ENCODE measurements around the gene JAKMIP1.
A peak's percentile ranks its signal among the peaks of the same experiment; 100 is the strongest.

JAKMIP1 gene

GRCh38 chr4:6200922-6201362 lies 593 bp upstream of the JAKMIP1 start:
- no peak for TF ChIP-seq GATA1 (IDR thresholded peaks at IDR 0.05; ENCODE audit: low read depth, low read length)
- TF ChIP-seq POLR2A (IDR thresholded peaks at IDR 0.05; ENCODE audit: low read length), result no peak

GRCh38 chr4:6199422-6199921 lies 877 bp downstream of the JAKMIP1 start:
- DNase-seq, result no peak
- no peak for TF ChIP-seq GATA1 (IDR thresholded peaks at IDR 0.05; ENCODE audit: low read depth, low read length)
- TF ChIP-seq POLR2A (IDR thresholded peaks at IDR 0.05; ENCODE audit: low read length), result no peak

More at GRCh38 chr4:6200922-6201362, 593 bp upstream of the JAKMIP1 start:
- no peak for DNase-seq

DNA sequence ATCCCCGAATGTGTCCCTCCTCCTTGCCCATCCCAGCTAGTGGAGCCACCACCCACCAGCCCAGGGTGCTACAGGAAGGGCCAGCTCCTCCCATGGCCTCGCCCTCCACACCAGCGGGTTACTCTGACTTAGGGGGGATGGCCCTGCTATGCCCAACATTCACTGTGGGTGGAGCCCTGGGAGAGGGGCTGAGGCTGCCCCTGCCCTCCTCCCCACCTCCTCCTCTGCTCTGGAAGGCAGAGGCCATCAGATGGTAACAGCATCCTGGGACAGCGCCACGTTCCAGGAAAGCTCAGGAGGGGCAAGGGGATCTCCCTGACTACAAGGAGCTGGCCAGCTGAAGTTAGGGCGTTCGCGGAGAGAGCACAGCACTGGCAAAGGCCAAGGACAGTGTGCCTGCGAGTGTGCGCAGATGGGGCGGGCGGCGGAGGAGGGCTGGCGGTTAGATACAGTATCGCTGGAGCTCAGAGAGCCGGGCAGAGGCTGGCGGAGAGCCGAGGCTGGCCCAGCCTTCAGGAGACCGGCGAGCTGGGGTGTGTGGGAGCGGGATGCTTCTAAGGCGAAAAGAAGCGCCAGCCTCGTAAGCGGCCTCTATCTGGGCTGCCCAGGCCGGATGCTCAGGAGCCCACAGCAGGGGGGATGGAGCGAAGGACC lies 1.5 kb downstream of the JAKMIP1 start:
- TF ChIP-seq POLR2A (IDR thresholded peaks at IDR 0.05; ENCODE audit: low read length) (no peak), GATA1 (IDR thresholded peaks at IDR 0.05; ENCODE audit: low read depth, low read length) (no peak)
- DNase-seq, result peak; percentile 9 to 27

DNA sequence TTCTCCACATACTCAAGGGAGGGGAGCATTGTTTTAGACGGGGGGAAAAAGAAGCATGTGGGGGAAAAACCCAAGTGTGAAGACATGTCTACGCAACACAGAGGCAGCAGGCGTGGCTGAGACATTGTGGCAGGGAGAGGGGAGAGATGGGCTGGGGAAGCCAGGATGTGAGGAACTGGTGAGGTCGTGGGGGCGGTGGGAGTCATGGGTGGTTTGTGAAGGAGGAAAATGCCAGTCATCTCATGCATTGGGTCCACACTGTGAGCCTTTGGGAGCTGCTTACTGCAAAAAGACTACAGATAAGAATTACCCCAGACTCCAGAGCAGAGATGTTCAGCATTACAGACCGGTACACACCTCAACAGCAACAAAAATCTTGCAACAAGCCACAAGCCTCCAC lies 2.1 kb downstream of the JAKMIP1 start:
- TF ChIP-seq GATA1 (IDR thresholded peaks at IDR 0.05; ENCODE audit: low read depth, low read length) (no peak), POLR2A (IDR thresholded peaks at IDR 0.05; ENCODE audit: low read length) (no peak)
- DNase-seq, result no peak

GRCh38 chr4:6197433-6198174 lies 2.7 kb downstream of the JAKMIP1 start:
- no peak for TF ChIP-seq GATA1 (IDR thresholded peaks at IDR 0.05; ENCODE audit: low read depth, low read length)
- DNase-seq, result no peak

- no peak for TF ChIP-seq POLR2A (IDR thresholded peaks at IDR 0.05; ENCODE audit: low read length)
- TF ChIP-seq GATA1 (IDR thresholded peaks at IDR 0.05; ENCODE audit: low read depth, low read length), result no peak
- DNase-seq, result no peak
Measured at GRCh38 chr4:6196871-6197270, 3.5 kb downstream of the JAKMIP1 start.

DNA sequence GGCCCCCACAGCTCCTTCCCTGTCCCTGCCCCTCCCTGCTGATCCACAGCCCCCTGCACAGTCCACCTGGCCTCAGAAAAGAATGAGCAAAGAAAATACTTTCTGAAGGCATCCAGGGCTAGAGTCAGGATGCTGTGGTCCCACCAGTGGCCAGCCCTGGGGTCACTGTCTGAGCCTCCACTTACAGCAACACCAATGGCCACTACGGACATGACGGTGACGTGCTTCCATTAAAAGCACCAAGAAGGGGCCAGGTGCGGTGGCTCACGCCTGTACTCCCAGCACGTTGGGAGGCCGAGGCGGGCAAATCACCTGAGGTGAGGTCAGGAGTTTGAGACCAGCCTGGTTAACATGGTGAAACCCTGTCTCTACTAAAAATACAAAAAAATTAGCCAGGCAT lies 4.0 kb downstream of the JAKMIP1 start:
- no peak for DNase-seq
- no peak for TF ChIP-seq POLR2A (IDR thresholded peaks at IDR 0.05; ENCODE audit: low read length)

- no peak for DNase-seq
- TF ChIP-seq GATA1 (IDR thresholded peaks at IDR 0.05; ENCODE audit: low read depth, low read length) (no peak), POLR2A (IDR thresholded peaks at IDR 0.05; ENCODE audit: low read length) (no peak)
Measured at GRCh38 chr4:6195602-6196319, 4.6 kb downstream of the JAKMIP1 start.

- TF ChIP-seq GATA1 (IDR thresholded peaks at IDR 0.05; ENCODE audit: low read depth, low read length) (no peak), POLR2A (IDR thresholded peaks at IDR 0.05; ENCODE audit: low read length) (no peak)
- no peak for DNase-seq
Measured at GRCh38 chr4:6194458-6195195, 5.7 kb downstream of the JAKMIP1 start.

DNA sequence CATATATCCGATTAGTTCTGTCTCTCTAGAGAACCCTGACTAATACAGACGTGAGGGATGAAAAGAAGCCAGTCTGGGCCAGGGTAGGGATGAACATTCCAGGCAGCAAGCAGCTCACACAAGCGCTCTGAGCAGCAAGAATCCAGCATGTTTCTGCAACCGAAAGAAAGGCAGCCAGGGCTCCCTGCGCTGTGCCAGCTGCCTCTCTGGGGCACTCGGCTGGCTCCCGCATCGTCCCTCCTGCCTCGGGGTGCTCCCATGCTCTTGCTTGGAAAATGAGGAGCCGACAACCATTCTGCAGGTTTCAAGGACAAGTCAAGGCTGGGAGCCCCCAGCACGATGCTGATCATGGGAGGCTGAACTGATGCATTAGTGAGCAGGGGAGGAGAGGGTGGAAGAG lies 7.0 kb downstream of the JAKMIP1 start:
- DNase-seq, result no peak
- TF ChIP-seq POLR2A (IDR thresholded peaks at IDR 0.05; ENCODE audit: low read length) (no peak), GATA1 (IDR thresholded peaks at IDR 0.05; ENCODE audit: low read depth, low read length) (no peak)

DNA sequence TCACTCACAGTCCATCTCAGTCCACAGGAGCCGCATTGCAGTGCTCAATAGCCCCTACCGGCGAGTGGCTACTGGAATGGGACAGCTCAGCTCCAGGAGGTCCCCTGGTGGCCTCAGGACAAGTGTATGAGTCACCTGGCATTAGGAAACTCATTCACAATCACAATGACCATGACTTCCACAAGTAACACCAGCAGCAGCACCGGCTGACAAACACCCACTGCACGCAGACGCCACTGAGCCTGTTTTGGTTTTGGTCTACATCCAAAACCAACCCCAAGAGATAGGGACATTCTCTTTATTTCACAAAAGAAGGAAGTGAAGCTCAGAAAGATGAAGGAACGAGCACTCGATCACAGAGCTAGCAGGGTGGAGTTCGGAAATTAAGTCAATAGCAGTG lies 8.1 kb downstream of the JAKMIP1 start:
- no peak for DNase-seq
- TF ChIP-seq GATA1 (IDR thresholded peaks at IDR 0.05; ENCODE audit: low read depth, low read length), result no peak
- no peak for TF ChIP-seq POLR2A (IDR thresholded peaks at IDR 0.05; ENCODE audit: low read length)

DNA sequence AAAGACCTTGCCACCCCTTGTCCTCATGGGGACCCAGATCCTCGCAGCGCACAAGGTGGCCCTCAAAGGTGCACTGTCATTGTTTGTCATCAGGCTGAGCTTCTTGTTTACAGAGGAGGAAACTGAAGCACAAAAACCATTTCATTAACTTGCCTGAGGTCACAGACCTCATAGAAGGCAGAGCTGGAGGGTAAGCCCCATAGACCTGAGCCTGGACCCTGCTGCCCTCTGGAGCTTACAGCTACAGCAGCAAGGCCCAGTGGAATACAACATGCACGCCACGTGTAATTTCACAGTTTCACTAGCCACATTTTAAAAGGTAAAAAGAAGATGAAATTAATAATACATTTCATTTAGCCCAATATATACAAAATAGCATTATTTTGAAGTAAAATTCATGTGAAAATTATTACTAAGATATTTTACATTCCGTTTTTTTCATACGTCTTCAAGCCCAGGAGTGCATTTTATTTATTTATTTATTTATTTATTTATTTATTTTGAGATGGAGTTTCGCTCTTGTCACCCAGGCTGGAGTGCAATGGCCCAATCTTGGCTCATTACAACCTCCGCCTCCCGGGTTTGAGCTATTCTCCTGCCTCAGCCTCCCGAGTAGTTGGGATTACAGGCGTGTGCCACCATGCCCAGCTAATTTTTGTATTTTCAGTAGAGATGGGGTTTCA lies 8.8 kb downstream of the JAKMIP1 start:
- DNase-seq, result no peak
- TF ChIP-seq POLR2A (IDR thresholded peaks at IDR 0.05; ENCODE audit: low read length) (no peak), GATA1 (IDR thresholded peaks at IDR 0.05; ENCODE audit: low read depth, low read length) (no peak)

- DNase-seq, result no peak
- TF ChIP-seq POLR2A (IDR thresholded peaks at IDR 0.05; ENCODE audit: low read length), result no peak
- no peak for TF ChIP-seq GATA1 (IDR thresholded peaks at IDR 0.05; ENCODE audit: low read depth, low read length)
Measured at GRCh38 chr4:6190486-6190885, 9.9 kb downstream of the JAKMIP1 start.

Measured in erythroblast (primary cell).